Liver (tissue), 9 donors: ENCODE results near the gene GPR18. TPM values are rescaled to one million over a fixed set of nuclear protein-coding genes. Genes with fewer than 3 reads are reported as not detected.

Source experiments
- DNase-seq: peaks from one replicate; pipeline ENCODE4 v3.0.0-alpha.2; 2017; ENCODE audit warnings: low spot score
- H3K27ac ChIP-seq, 2 donors: one replicate each; pipeline ENCODE4 v1.7.0; 2013; ENCODE audit warnings: inconsistent platforms in 2 of 2, low read length in 2 of 2, control low read depth in 1 of 2, low read depth in 1 of 2, mild to moderate bottlenecking in 1 of 2
- H3K27me3 ChIP-seq, 4 donors: one replicate each; pipeline versions ENCODE4 v1.6.1 to v1.7.0; 2013; ENCODE audit warnings: low read length in 3 of 4, inconsistent platforms in 1 of 4, mild to moderate bottlenecking in 1 of 4, moderate library complexity in 1 of 4; ENCODE audit not compliant: control insufficient read depth in 4 of 4, insufficient read depth in 4 of 4
- H3K36me3 ChIP-seq, 4 donors: one replicate each; pipeline versions ENCODE4 v1.6.1 to v1.7.0; 2013; ENCODE audit warnings: low read length in 3 of 4, mild to moderate bottlenecking in 3 of 4, low read depth in 1 of 4, moderate library complexity in 1 of 4; ENCODE audit not compliant: control insufficient read depth in 4 of 4, insufficient read depth in 3 of 4
- H3K4me1 ChIP-seq, 4 donors: one replicate each; pipeline versions ENCODE4 v1.6.1 to v1.7.0; 2013; ENCODE audit warnings: low read length in 3 of 4, mild to moderate bottlenecking in 3 of 4, moderate library complexity in 1 of 4; ENCODE audit not compliant: control insufficient read depth in 4 of 4, insufficient read depth in 4 of 4
- H3K4me3 ChIP-seq, 3 donors: one replicate each; pipeline versions ENCODE4 v1.6.1 to v1.7.0; 2013; ENCODE audit warnings: low read length in 3 of 3, control low read depth in 1 of 3, low read depth in 1 of 3, mild to moderate bottlenecking in 1 of 3
- H3K9ac ChIP-seq, 2 donors: one replicate each; pipeline ENCODE4 v1.7.0; 2013; ENCODE audit warnings: low read length in 2 of 2, mild to moderate bottlenecking in 2 of 2, moderate library complexity in 2 of 2, control low read depth in 1 of 2, low read depth in 1 of 2
- H3K9me3 ChIP-seq, 4 donors: one replicate each; pipeline versions ENCODE4 v1.6.1 to v1.7.0; 2013; ENCODE audit warnings: low read length in 3 of 4; ENCODE audit not compliant: control insufficient read depth in 4 of 4
- ATF3 ChIP-seq: IDR thresholded peaks from 2 replicates; pipeline ENCODE4 v1.6.1; 2016; ENCODE audit warnings: antibody characterized with exemption
- CTCF ChIP-seq: fragments of 150-350 bp; IDR thresholded peaks from 2 replicates; pipeline ENCODE4 v1.5.1; 2017; ENCODE audit warnings: improper control_type of control experiment, low read depth, low read length; ENCODE audit not compliant: missing input control
- EGR1 ChIP-seq, 2 donors: IDR thresholded peaks; 2 replicates each; pipeline ENCODE4 v1.6.1; 2016 to 2018; ENCODE audit warnings: antibody characterized with exemption in 2 of 2, low read depth in 2 of 2
- FOXA1 ChIP-seq: IDR thresholded peaks from 2 replicates; pipeline ENCODE4 v1.6.1; 2016; ENCODE audit warnings: antibody characterized with exemption
- FOXA2 ChIP-seq: IDR thresholded peaks from 2 replicates; pipeline ENCODE4 v1.6.1; 2016; ENCODE audit warnings: antibody characterized with exemption
- GABPA ChIP-seq, 2 donors: IDR thresholded peaks in 1 of 2; conservative IDR thresholded peaks in 1 of 2; 2 replicates each; pipeline ENCODE4 v1.6.1; 2016; ENCODE audit warnings: antibody characterized with exemption in 2 of 2, mild to moderate bottlenecking in 1 of 2, moderate library complexity in 1 of 2
- HNF4A ChIP-seq, 2 donors: conservative IDR thresholded peaks; 2 replicates each; pipeline ENCODE4 v1.6.1; 2016; ENCODE audit warnings: antibody characterized with exemption in 2 of 2, mild to moderate bottlenecking in 2 of 2
- HNF4G ChIP-seq: IDR thresholded peaks from 2 replicates; pipeline ENCODE4 v1.6.1; 2016; ENCODE audit warnings: antibody characterized with exemption
- JUND ChIP-seq, 2 donors: IDR thresholded peaks; 2 replicates each; pipeline ENCODE4 v1.6.1; 2016; ENCODE audit warnings: antibody characterized with exemption in 2 of 2
- MAX ChIP-seq: IDR thresholded peaks from 2 replicates; pipeline ENCODE4 v1.6.1; 2016; ENCODE audit warnings: antibody characterized with exemption
- NR2F2 ChIP-seq: IDR thresholded peaks from 2 replicates; pipeline ENCODE4 v1.6.1; 2016; ENCODE audit warnings: antibody characterized with exemption
- RAD21 ChIP-seq, 2 donors: IDR thresholded peaks; 2 replicates each; pipeline ENCODE4 v1.6.1; 2016; ENCODE audit warnings: antibody characterized with exemption in 2 of 2, mild to moderate bottlenecking in 2 of 2
- REST ChIP-seq: IDR thresholded peaks from 2 replicates; pipeline ENCODE4 v1.6.1; 2016; ENCODE audit warnings: antibody characterized with exemption, mild to moderate bottlenecking
- RXRA ChIP-seq, 2 donors: IDR thresholded peaks; 2 replicates each; pipeline ENCODE4 v1.6.1; 2017 to 2018; ENCODE audit warnings: antibody characterized with exemption in 2 of 2, mild to moderate bottlenecking in 1 of 2
- SP1 ChIP-seq: IDR thresholded peaks from 2 replicates; pipeline ENCODE4 v1.6.1; 2018; ENCODE audit warnings: antibody characterized with exemption, mild to moderate bottlenecking
- TAF1 ChIP-seq: conservative IDR thresholded peaks from 2 replicates; pipeline ENCODE4 v1.6.1; 2016; ENCODE audit warnings: antibody characterized with exemption, mild to moderate bottlenecking
- YY1 ChIP-seq: IDR thresholded peaks from 2 replicates; pipeline ENCODE4 v1.6.1; 2016; ENCODE audit warnings: antibody characterized with exemption, mild to moderate bottlenecking
- ZBTB33 ChIP-seq: IDR thresholded peaks from 2 replicates; pipeline ENCODE4 v1.6.1; 2016; ENCODE audit warnings: antibody characterized with exemption
- WGBS: extraction: QIAGEN DNeasy Blood & Tissue Kit; methylation state at CpG from one replicate; pipeline ENCODE4 v1.1.7; 2013; 5-methylcytosine and 5-hydroxymethylcytosine counted together
- polyA plus RNA-seq, 2 donors: library from polyadenylated mRNA; stranded (reverse) in 1 of 2; unstranded in 1 of 2; fragments of 200-250 nt in 1 of 2; fragments of >200 nt in 1 of 2; fragmentation: Nextera tagmentation in 1 of 2; extraction: Ambion mirVana in 1 of 2; gene quantifications; one replicate each; pipeline versions ENCODE4 v1.2.1 to v1.2.3, GENCODE V29; 2013 to 2015
- total RNA-seq, 2 donors: library from RNA; depleted of rRNA; stranded (reverse); fragments of >200 nt; gene quantifications; one replicate each; pipeline ENCODE4 v1.2.3, GENCODE V29; 2014
- donor health status: healthy.
- donor health status: healthy.
- donor health status: healthy.
- donor health status: healthy.
- donor health status: healthy.

The GPR18 gene
- total and polyA plus RNA-seq, 4 donors = 0.13 to 1.0 (median 0.41) TPM

- Histone ChIP-seq H3K9ac (no peak overlapping the region), H3K9me3 (no peaks in the 10 kb centered on the region), H3K4me3 (no peak overlapping the region), H3K36me3 (no peaks in the 10 kb centered on the region), H3K4me1 (no peaks in the 10 kb centered on the region), H3K27ac (no peak overlapping the region), H3K27me3 (no peaks in the 10 kb centered on the region)
- TF ChIP-seq SP1 = no peak
- TF ChIP-seq HNF4A (conservative IDR thresholded peaks at IDR 0.05) = no peak
- no peak for TF ChIP-seq EGR1 (IDR thresholded peaks at IDR 0.05; ENCODE audit: low read depth in 2 of 2)
- WGBS = 89% methylated on average over 1 of the region's 1 CpG
- no peak for DNase-seq
These were observed 43.9 kb upstream of the GPR18 start for GRCh38 chr13:99301913-99302636.

- no peak overlapping the region for H3K9ac ChIP-seq
- H3K27me3 ChIP-seq = no peaks in the 10 kb centered on the region
- H3K36me3 ChIP-seq = no peaks in the 10 kb centered on the region
- H3K9me3 ChIP-seq = no peaks in the 10 kb centered on the region
- no peak overlapping the region for H3K27ac ChIP-seq
- WGBS = 94% methylated on average over 7 of the region's 7 CpGs
- TF ChIP-seq FOXA1 (no peak), MAX (no peak), CTCF (no peak), REST (no peak), EGR1 (IDR thresholded peaks at IDR 0.05; ENCODE audit: low read depth in 2 of 2) (no peak), HNF4G (no peak), RAD21 (IDR thresholded peaks at IDR 0.05) (no peak), ZBTB33 (no peak), FOXA2 (no peak), NR2F2 (no peak), TAF1 (no peak), RXRA (IDR thresholded peaks at IDR 0.05) (no peak), YY1 (no peak), ATF3 (no peak), JUND (IDR thresholded peaks at IDR 0.05) (no peak), SP1 (no peak), GABPA (IDR thresholded peaks at IDR 0.05 in 1 of 2, conservative IDR thresholded peaks at IDR 0.05 in 1 of 2) (no peak), HNF4A (conservative IDR thresholded peaks at IDR 0.05) (no peak)
- H3K4me1 ChIP-seq = peaks cover 0 to 2% (median 0%) of the 10 kb centered on the region in 4 donors
- DNase-seq = no peak
- no peak overlapping the region for H3K4me3 ChIP-seq
These were observed 43.1 kb upstream of the GPR18 start for GRCh38 chr13:99301056-99301838.
